MM.1S (cell line): Measurements from ENCODE around the gene HRK.

Experiments used
- EZH2 ChIP-seq: fragments of 300-600 bp; sonication (generic); optimal IDR thresholded peaks from 2 replicates; pipeline ENCODE3; 2017; ENCODE audit warnings: low read depth, mild to moderate bottlenecking, antibody characterized with exemption, low read length, mixed read lengths
- TF ChIP-seq, protein P1 (sequence below): fragments of 300-600 bp; sonication (generic); IDR thresholded peaks from 2 replicates; pipeline ENCODE4 v1.5.1; 2016; ENCODE audit warnings: antibody characterized with exemption, low read length, mixed read lengths

- TF ChIP-seq, protein P1, sequence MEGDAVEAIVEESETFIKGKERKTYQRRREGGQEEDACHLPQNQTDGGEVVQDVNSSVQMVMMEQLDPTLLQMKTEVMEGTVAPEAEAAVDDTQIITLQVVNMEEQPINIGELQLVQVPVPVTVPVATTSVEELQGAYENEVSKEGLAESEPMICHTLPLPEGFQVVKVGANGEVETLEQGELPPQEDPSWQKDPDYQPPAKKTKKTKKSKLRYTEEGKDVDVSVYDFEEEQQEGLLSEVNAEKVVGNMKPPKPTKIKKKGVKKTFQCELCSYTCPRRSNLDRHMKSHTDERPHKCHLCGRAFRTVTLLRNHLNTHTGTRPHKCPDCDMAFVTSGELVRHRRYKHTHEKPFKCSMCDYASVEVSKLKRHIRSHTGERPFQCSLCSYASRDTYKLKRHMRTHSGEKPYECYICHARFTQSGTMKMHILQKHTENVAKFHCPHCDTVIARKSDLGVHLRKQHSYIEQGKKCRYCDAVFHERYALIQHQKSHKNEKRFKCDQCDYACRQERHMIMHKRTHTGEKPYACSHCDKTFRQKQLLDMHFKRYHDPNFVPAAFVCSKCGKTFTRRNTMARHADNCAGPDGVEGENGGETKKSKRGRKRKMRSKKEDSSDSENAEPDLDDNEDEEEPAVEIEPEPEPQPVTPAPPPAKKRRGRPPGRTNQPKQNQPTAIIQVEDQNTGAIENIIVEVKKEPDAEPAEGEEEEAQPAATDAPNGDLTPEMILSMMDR = no peak
- TF ChIP-seq EZH2 = no peak
These were observed 10.9 kb downstream of the HRK start for GRCh38 chr12:116870306-116870705.
